GM18907 (cell line): ENCODE measurements around the gene TMED4.

Experiments
- ATAC-seq: cut with Tn5 transposase; IDR thresholded peaks from one replicate; pipeline ENCODE4 v1.9.1; 2021; ENCODE audit warnings: mild to moderate bottlenecking, moderate library complexity; ENCODE audit not compliant: unreplicated experiment

Gene TMED4

DNA sequence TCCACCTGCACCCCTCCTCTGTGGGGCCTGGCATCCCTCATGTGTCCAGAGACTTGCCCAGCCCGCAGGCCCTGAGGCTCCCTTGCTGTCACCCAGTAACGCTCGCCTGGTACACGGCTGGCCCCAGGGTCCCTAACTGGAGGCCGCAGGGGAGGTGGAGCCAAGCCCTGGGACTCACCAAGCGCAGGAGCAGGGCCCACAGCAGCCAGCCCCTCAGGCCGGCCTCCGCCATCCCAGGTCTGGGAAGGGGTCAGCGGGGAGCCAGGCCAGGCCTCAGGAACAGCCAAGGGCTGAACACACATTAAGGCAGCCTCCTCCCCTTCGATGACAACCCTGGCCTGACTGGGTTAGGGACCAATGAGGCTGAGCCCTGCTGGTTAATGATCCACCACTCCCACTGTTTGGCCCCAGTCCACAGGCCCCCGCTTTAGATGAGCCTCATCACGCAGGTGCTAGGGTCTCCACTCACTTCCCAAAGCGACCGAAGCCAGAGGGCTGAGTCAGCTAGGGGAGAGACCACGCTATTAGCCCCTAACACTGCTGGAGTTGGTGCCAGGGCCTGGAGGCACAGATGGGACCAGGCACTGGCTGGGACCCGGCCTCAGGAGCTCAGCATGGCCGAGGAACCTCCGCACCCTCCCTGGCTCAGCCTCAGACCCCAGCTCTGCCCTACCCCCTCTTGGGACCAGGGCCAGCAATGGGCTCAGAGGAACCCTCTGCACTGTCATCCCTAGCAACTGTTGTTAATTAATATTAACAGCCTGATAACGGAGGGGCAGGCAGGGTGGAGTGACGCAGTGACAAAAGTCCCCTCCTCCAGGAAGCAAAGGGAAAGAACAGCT lies 40.8 kb downstream of the TMED4 start, which contains the start of gene NPC1L1:
Gene NPC1L1, minus strand, starts transcription at position 303 of the 842 bp plus-strand sequence. Its CDS starts 71 bp downstream, at position 232.
- ATAC-seq: no peak

DNA sequence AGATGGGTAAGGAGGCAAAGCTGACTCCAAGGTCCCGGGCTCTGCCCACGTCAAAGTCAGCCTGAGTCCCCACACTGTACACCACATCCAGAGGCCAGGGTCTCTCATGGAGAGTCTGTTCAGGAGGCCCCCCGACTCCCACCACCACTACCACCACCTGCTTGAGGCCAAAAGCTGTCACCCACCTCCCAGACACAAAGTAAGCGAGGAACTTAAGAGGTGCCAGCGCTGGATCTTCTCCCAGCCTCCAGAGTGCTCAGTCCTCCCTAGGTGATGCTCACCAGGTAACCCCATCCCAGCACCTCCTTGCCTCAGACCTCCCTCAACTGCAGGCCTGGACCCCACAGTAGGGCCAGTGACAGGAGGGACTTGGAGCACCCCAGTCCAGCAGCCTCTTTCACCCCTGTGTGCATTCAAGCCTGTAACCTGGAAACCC lies 41.4 kb downstream of the TMED4 start:
- no peak for ATAC-seq

DNA sequence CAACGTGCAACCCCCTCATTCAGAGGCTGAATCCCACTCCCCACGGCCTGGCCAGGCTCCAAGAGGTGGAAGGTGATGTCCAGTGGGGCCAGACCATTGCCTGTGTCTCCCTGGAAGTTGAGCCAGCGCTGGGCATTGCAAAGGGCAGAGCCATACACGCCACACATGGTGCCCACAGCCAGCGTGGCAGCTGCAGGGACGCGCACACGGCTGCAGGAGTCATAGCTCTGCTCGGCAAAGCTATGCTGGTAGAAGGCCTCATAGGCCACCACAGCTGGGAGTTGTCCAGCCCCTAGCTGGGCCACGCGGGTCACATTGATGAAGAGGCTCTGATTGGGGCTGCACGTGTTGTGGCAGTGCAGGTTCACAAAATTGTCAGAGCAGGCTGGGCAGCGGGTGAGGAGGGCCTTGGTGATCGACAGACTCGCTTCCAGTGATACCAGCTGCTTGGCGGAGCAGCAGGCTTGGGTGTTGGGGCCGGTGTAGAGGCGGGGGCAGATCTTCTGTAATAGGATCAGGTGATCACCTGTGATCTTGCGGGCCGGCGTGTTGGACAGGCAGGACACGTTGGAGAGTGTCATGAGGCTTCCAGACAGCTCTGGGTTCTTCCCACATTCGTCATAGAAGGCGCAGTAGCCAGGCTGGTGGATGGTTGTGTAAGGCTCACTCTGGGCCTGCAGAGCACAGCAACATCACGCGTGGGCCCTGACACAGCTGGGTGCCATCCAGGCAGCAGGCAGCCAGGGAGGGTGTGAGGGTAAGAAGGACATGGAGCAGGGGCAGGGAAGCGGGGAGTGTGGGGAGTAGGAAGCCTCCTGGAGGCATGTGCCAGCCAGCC lies 42.1 kb downstream of the TMED4 start:
- ATAC-seq: no peak

GRCh38 chr7:44538798-44539668 lies 43.0 kb downstream of the TMED4 start:
- ATAC-seq: no peak

- ATAC-seq: no peak
Measured at GRCh38 chr7:44538093-44538797, 43.8 kb downstream of the TMED4 start.

GRCh38 chr7:44537442-44537841 lies 44.6 kb downstream of the TMED4 start:
- no peak for ATAC-seq

DNA sequence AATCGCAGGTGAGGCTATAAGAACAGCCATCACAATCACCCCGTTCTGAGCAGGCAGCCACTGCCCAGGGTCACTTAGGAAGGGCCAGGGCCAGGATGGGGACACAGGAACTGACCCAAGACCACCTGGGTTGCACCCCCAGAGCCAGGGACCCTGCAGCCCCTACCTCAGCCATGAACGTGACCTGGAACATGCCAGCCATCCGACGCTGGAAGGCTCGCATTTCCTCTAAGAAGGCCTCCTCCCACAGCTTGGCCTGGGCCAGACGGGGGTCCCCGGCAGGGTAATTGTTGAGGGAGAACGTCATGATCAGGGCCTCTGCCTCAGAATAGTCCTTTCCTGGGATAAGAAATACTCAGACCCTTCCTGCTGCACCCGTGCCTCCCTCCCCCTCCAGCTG lies 45.9 kb downstream of the TMED4 start:
- ATAC-seq: no peak

DNA sequence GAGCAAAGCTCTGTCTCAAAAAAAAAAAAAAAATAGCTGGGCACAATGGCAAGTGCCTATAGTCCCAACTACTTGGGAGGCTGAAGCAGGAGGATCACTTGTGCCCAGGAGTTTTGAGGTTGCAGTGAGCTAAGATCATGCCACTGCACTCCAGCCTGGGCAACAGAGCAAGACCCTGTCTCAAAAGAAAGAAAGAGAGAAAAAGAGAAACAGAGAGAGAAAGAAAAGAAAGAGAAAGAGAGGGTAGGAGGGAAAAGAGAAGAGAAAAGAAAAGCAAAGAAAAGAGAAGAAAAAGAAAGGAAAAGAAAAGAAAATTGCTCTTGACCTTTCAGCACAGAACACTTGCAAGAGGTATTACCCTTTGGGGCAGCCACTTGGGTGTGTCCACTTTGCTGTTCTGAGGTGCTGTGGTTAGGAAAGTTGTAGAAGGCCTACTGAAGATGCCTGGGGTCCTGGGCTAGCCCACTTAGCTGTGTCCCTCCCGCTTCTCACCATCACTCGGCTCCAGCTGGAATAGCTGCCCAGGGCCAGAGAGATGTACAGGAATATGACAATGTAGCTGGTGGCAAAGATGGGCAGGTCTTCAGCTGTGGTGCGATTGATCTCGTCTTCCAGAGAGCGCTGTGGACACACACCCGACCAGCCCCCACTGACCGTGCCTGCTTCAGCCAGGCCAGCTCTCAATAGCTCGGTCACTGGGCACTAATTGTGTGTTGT lies 46.5 kb downstream of the TMED4 start:
- no peak for ATAC-seq

DNA sequence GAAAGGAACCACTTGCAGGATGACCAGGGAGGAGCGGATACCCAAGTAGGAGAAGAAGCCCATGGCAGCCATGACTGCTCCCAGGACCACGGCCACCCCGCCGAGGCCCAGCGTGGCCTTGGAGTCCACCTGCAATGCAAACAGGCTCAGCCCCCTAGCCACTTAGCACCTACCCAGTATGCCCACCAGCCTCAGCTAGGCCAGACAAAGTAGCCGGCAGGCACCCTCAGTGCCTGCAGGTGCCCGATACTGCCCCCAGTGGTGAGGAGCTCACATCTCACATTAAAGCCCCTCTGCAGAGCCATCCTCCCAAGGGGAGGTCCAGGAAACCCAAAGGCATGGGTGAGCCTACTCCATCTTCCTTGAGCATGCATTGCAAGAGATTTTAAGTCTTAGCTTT lies 47.5 kb downstream of the TMED4 start:
- no peak for ATAC-seq

GRCh38 chr7:44534087-44534486 lies 47.9 kb downstream of the TMED4 start:
- no peak for ATAC-seq

GRCh38 chr7:44533301-44534055 lies 48.6 kb downstream of the TMED4 start:
- ATAC-seq: no peak

- ATAC-seq: no peak
Measured at GRCh38 chr7:44531421-44532380, 50.3 kb downstream of the TMED4 start.

- ATAC-seq: no peak
Measured at GRCh38 chr7:44530990-44531389, 51.0 kb downstream of the TMED4 start.
